ENCODE data around the gene ADRM1.

DNA sequence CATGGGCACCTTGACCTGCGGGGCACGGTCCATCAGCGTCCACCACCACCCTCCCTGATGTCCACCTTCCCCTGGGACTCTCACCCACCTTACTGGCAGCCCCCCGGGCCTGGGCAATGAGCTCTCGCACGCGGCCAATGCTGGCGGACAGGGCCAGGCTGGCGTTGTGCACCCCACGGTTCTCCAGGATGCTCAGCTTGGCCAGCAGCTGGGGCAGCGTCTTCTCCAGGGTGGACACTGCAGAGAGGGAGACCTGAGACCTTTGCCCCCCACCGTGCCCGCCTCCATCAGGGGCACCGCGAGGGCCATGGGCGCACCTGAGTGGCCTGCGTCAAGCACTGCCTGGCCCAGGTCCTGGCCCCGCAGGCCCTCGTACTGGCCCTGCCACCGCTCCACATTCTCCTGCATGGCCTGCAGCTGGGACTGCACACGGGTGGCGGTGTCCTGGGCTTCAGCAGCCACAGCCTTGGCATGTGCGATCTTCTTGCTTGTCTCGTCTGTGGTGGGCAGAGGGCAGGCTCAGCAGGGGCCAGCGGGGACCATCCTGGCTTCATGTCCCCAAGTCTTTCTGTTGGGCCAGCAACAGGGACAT lies 12.0 kb downstream of the ADRM1 start:
- TF ChIP-seq, protein P1, sequence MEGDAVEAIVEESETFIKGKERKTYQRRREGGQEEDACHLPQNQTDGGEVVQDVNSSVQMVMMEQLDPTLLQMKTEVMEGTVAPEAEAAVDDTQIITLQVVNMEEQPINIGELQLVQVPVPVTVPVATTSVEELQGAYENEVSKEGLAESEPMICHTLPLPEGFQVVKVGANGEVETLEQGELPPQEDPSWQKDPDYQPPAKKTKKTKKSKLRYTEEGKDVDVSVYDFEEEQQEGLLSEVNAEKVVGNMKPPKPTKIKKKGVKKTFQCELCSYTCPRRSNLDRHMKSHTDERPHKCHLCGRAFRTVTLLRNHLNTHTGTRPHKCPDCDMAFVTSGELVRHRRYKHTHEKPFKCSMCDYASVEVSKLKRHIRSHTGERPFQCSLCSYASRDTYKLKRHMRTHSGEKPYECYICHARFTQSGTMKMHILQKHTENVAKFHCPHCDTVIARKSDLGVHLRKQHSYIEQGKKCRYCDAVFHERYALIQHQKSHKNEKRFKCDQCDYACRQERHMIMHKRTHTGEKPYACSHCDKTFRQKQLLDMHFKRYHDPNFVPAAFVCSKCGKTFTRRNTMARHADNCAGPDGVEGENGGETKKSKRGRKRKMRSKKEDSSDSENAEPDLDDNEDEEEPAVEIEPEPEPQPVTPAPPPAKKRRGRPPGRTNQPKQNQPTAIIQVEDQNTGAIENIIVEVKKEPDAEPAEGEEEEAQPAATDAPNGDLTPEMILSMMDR (conservative IDR thresholded peaks at IDR 0.05; ENCODE audit: low read length), result no peak
- no peak for TF ChIP-seq EZH2phosphoT487 (IDR thresholded peaks at IDR 0.05; ENCODE audit: borderline replicate concordance, low read depth, low read length)

Data from OCI-LY7 (cell line).